Measurements from ENCODE around the gene DACH1.

- no peak for TF ChIP-seq EZH2 (IDR thresholded peaks at IDR 0.05; ENCODE audit: low read length, missing control alignments)
- TF ChIP-seq CTCF (conservative IDR thresholded peaks at IDR 0.05 in 1 of 2, IDR thresholded peaks at IDR 0.05 in 1 of 2; ENCODE audit: low read depth in 1 of 2, low read length in 2 of 2): no peak
Measured at GRCh38 chr13:71661921-71662320, 205.1 kb downstream of the DACH1 start.

Data from fibroblast of lung (primary cell).